WTC11 (cell line): ENCODE results near the gene CCDC157. TPM values are rescaled to one million over a fixed set of nuclear protein-coding genes. Genes with fewer than 3 reads are reported as not detected.

Experiments used
- ATAC-seq: fragments of 200-7000 bp; cut with Tn5 transposase; 2 replicates; pipeline ENCODE4 v1.10.0; 2021; ENCODE audit warnings: mild to moderate bottlenecking, moderate library complexity
- CTCF ChIA-PET: fragments of 300-600 bp; sonication (Branson Sonifier 250); formaldehyde crosslinking; loops from one replicate; lab custom pipeline; 2021; ENCODE audit warnings: antibody characterized with exemption; lab: Charles Lee
- POLR2A ChIA-PET: fragments of 350-600 bp; sonication (Branson Sonifier 250); formaldehyde crosslinking; loops from one replicate; lab custom pipeline; 2021; ENCODE audit warnings: antibody characterized with exemption; lab: Charles Lee
- DNase-seq: peaks from one replicate; pipeline ENCODE4 v3.0.0; 2021; ENCODE audit warnings: low spot score
- H3K27ac Mint-ChIP-seq: 2 replicates; pipeline ENCODE4 v1.8.0; 2021; ENCODE audit warnings: mixed read lengths
- H3K27me3 Mint-ChIP-seq: 2 replicates; pipeline ENCODE4 v1.8.0; 2021; ENCODE audit warnings: low read depth, mild to moderate bottlenecking, moderate library complexity, mixed read lengths
- H3K36me3 Mint-ChIP-seq: 2 replicates; pipeline ENCODE4 v1.8.0; 2021; ENCODE audit warnings: mixed read lengths
- H3K4me1 Mint-ChIP-seq: 2 replicates; pipeline ENCODE4 v1.8.0; 2022; ENCODE audit warnings: mixed read lengths
- H3K4me3 Mint-ChIP-seq: 2 replicates; pipeline ENCODE4 v1.8.0; 2021; ENCODE audit warnings: mild to moderate bottlenecking, moderate library complexity, mixed read lengths
- H3K9me3 Mint-ChIP-seq: 2 replicates; pipeline ENCODE4 v1.8.0; 2021; ENCODE audit warnings: mixed read lengths
- CBFB ChIP-seq: sonication (generic); formaldehyde crosslinking; IDR thresholded peaks from 2 replicates; pipeline ENCODE4 v1.8.1; 2022; ENCODE audit warnings: mild to moderate bottlenecking, low read depth, missing genetic modification reagents
- CREB1 ChIP-seq: sonication (generic); formaldehyde crosslinking; IDR thresholded peaks from 2 replicates; pipeline ENCODE4 v1.8.0; 2023; ENCODE audit warnings: mild to moderate bottlenecking, missing genetic modification reagents
- CREM ChIP-seq: sonication (generic); formaldehyde crosslinking; IDR thresholded peaks from 2 replicates; pipeline ENCODE4 v1.8.1; 2022; ENCODE audit warnings: mild to moderate bottlenecking, missing genetic modification reagents, moderate library complexity
- ETV6 ChIP-seq: sonication (generic); formaldehyde crosslinking; IDR thresholded peaks from 2 replicates; pipeline ENCODE4 v1.8.1; 2022; ENCODE audit warnings: mild to moderate bottlenecking, missing genetic modification reagents
- GABPB1 ChIP-seq: sonication (generic); formaldehyde crosslinking; IDR thresholded peaks from 2 replicates; pipeline ENCODE4 v1.8.1; 2023; ENCODE audit warnings: mild to moderate bottlenecking, missing genetic modification reagents
- GRHL2 ChIP-seq: fragments of 250-450 bp; sonication (Bioruptor Pico); IDR thresholded peaks from 2 replicates; pipeline ENCODE4 v1.8.0; 2022; ENCODE audit warnings: mild to moderate bottlenecking, moderate library complexity; ENCODE audit not compliant: insufficient replicate concordance, severe bottlenecking
- JAZF1 ChIP-seq: fragments of 250-450 bp; sonication (Bioruptor Pico); IDR thresholded peaks from 2 replicates; pipeline ENCODE4 v1.9.0; 2021; ENCODE audit warnings: moderate library complexity, mild to moderate bottlenecking, inconsistent platforms
- NFATC4 ChIP-seq: fragments of 250-450 bp; sonication (Bioruptor Pico); IDR thresholded peaks from 2 replicates; pipeline ENCODE4 v1.9.0; 2021; ENCODE audit warnings: mild to moderate bottlenecking
- OVOL2 ChIP-seq: fragments of 250-450 bp; sonication (Bioruptor Pico); IDR thresholded peaks from 2 replicates; pipeline ENCODE4 v1.9.0; 2021; ENCODE audit warnings: mild to moderate bottlenecking, borderline replicate concordance
- RELA ChIP-seq: sonication (generic); formaldehyde crosslinking; IDR thresholded peaks from 2 replicates; pipeline ENCODE4 v1.8.1; 2022; ENCODE audit warnings: missing genetic modification reagents, mild to moderate bottlenecking, borderline replicate concordance
- STAT6 ChIP-seq: sonication (generic); formaldehyde crosslinking; conservative IDR thresholded peaks from 2 replicates; pipeline ENCODE4 v1.8.1; 2023; ENCODE audit warnings: mild to moderate bottlenecking, low read depth, missing genetic modification reagents, moderate library complexity
- TP53 ChIP-seq: sonication (generic); formaldehyde crosslinking; IDR thresholded peaks from 2 replicates; pipeline ENCODE4 v1.8.1; 2023; ENCODE audit warnings: mild to moderate bottlenecking, missing genetic modification reagents
- ZBTB21 ChIP-seq: sonication (generic); formaldehyde crosslinking; IDR thresholded peaks from 2 replicates; pipeline ENCODE4 v1.8.1; 2023; ENCODE audit warnings: mild to moderate bottlenecking, missing genetic modification reagents, borderline replicate concordance
- ZNF121 ChIP-seq: sonication (generic); formaldehyde crosslinking; IDR thresholded peaks from 2 replicates; pipeline ENCODE4 v1.8.0; 2023; ENCODE audit warnings: missing genetic modification reagents
- ZNF219 ChIP-seq: sonication (generic); formaldehyde crosslinking; IDR thresholded peaks from 2 replicates; pipeline ENCODE4 v1.8.0; 2023; ENCODE audit warnings: missing genetic modification reagents, mild to moderate bottlenecking, borderline replicate concordance
- ZNF423 ChIP-seq: fragments of 250-450 bp; sonication (Bioruptor Pico); IDR thresholded peaks from 2 replicates; pipeline ENCODE4 v2.1.2; 2022; ENCODE audit warnings: mild to moderate bottlenecking, moderate library complexity
- total RNA-seq: library from RNA; stranded (reverse); gene quantifications from 3 replicates; pipeline ENCODE4 v1.2.3, GENCODE V29; 2021
- TF ChIP-seq, protein P1 (sequence below): fragments of 250-450 bp; sonication (Bioruptor Pico); IDR thresholded peaks from 2 replicates; pipeline ENCODE4 v1.9.0; 2021; ENCODE audit warnings: mild to moderate bottlenecking
- TF ChIP-seq, protein P2 (sequence below): sonication (generic); formaldehyde crosslinking; IDR thresholded peaks from 2 replicates; pipeline ENCODE4 v1.8.0; 2022; ENCODE audit warnings: mild to moderate bottlenecking, missing genetic modification reagents

CCDC157 gene
- total RNA-seq, 1 experiment from 2014 or later, result 6.5 TPM

DNA sequence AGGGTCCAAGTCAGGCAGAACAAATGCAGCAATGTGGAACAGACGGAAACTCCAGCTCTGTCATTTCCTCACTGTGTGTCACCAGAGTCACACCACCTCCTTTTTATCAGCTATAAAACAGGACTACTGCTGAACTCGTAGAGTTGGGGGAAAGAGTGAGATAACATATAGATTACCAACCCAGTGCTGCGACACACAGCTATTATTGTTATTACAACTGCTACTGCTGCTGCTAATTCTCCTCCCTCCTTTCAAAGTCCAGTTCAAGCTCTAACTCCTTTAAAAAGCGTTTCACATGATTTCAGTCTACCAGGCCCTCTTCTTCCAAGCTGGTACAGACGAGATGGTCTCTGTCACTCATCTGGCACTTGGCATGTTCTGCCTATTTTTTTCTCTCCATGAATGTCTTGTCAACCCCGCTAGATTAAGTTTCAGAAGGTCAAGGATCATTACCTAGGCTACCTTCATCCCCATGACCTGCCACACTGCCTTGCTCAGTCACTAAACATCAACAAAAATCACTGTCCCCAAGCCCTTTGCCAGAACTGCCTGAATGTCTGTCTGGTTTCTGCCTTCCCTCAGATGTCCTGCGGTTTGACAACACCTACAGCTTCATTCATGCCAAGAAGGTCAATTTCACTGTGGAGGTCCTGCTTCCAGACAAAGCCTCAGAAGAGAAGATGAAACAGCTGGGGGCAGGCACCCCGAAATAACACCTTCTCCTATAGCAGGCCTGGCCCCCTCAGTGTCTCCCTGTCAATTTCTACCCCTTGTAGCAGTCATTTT, 65.1 kb downstream of the CCDC157 start (continued):
- TF ChIP-seq, protein P1, sequence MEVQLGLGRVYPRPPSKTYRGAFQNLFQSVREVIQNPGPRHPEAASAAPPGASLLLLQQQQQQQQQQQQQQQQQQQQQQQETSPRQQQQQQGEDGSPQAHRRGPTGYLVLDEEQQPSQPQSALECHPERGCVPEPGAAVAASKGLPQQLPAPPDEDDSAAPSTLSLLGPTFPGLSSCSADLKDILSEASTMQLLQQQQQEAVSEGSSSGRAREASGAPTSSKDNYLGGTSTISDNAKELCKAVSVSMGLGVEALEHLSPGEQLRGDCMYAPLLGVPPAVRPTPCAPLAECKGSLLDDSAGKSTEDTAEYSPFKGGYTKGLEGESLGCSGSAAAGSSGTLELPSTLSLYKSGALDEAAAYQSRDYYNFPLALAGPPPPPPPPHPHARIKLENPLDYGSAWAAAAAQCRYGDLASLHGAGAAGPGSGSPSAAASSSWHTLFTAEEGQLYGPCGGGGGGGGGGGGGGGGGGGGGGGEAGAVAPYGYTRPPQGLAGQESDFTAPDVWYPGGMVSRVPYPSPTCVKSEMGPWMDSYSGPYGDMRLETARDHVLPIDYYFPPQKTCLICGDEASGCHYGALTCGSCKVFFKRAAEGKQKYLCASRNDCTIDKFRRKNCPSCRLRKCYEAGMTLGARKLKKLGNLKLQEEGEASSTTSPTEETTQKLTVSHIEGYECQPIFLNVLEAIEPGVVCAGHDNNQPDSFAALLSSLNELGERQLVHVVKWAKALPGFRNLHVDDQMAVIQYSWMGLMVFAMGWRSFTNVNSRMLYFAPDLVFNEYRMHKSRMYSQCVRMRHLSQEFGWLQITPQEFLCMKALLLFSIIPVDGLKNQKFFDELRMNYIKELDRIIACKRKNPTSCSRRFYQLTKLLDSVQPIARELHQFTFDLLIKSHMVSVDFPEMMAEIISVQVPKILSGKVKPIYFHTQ (CRISPR knock-in tag), result no peak
- no peak for TF ChIP-seq OVOL2 (CRISPR knock-in tag)

GRCh38 chr22:30422481-30423300, 65.9 kb downstream of the CCDC157 start:
- peak; percentile 1 for ATAC-seq
- DNase-seq, result peak; percentile 46
- H3K27me3 Mint-ChIP-seq, result no peaks in the 10 kb centered on the region; the same call in 1 of the 2 replicates
- H3K9me3 Mint-ChIP-seq, result no peaks in the 10 kb centered on the region
- TF ChIP-seq OVOL2 (CRISPR knock-in tag) (no peak), GRHL2 (CRISPR knock-in tag) (no peak), JAZF1 (no peak), ZBTB21 (CRISPR knock-in tag) (peak; percentile 1; the same call in 1 of the 2 replicates), ZNF423 (CRISPR knock-in tag) (peak; percentile 28; the same call in 1 of the 2 replicates), RELA (CRISPR knock-in tag) (no peak), ETV6 (CRISPR knock-in tag) (0 out of 2 replicates have a peak, but pooled peaks have one; percentile 28), CREM (CRISPR knock-in tag) (0 out of 2 replicates have a peak, but pooled peaks have one; percentile 3)
- TF ChIP-seq, protein P2, sequence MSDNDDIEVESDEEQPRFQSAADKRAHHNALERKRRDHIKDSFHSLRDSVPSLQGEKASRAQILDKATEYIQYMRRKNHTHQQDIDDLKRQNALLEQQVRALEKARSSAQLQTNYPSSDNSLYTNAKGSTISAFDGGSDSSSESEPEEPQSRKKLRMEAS (CRISPR knock-in tag), result no peak
- H3K27ac Mint-ChIP-seq, result peak overlapping the region; percentile 87
- peaks cover 34% of the 10 kb centered on the region for H3K36me3 Mint-ChIP-seq
- ChIA-PET CTCF (interaction anchor here (0.6 to 6.3 kb wide), 14 partner anchors 10 to 1119 kb away, joined by 3 to 149 read pairs (median 6); partner anchors contain the start of genes CASTOR1, RNF215, SEC14L2 and TBC1D10A), POLR2A (interaction anchor here (0.8 to 3.2 kb wide), 7 partner anchors 10 to 135 kb away, joined by 3 to 35 read pairs (median 7); partner anchors contain the start of genes CCDC157, RNF215, SEC14L2 and SF3A1)
- H3K4me3 Mint-ChIP-seq, result peak overlapping the region; percentile 83
- peaks cover 32% of the 10 kb centered on the region for H3K4me1 Mint-ChIP-seq

- POLR2A ChIA-PET, result interaction anchor here (0.6 to 3.2 kb wide), 11 partner anchors 10 to 336 kb away, joined by 3 to 35 read pairs (median 6); partner anchors contain the start of genes CCDC157, RNF215, SEC14L2 and SF3A1
- H3K27ac Mint-ChIP-seq, result peak overlapping the region; percentile 99
- H3K27me3 Mint-ChIP-seq, result no peaks in the 10 kb centered on the region; the same call in 1 of the 2 replicates
- peaks cover 33% of the 10 kb centered on the region for H3K36me3 Mint-ChIP-seq
- DNase-seq, result peak; percentile 76
- H3K4me1 Mint-ChIP-seq, result peaks cover 32% of the 10 kb centered on the region
- peak; percentile 33 for ATAC-seq
- H3K4me3 Mint-ChIP-seq, result peak overlapping the region; percentile 83
- CTCF ChIA-PET, result interaction anchor here (0.7 to 6.3 kb wide), 22 partner anchors 10 to 332 kb away, joined by 3 to 149 read pairs (median 4); partner anchors contain the start of genes CASTOR1, CCDC157, RNF215 and SEC14L2
- H3K9me3 Mint-ChIP-seq, result no peaks in the 10 kb centered on the region
- 0 out of 2 replicates have a peak, but pooled peaks have one; percentile 31 for TF ChIP-seq CREB1 (CRISPR knock-in tag)
- TF ChIP-seq NFATC4 (CRISPR knock-in tag), result no peak
- peak; percentile 94 for TF ChIP-seq ZNF121 (CRISPR knock-in tag)
- TF ChIP-seq STAT6 (CRISPR knock-in tag), result no peak
- TF ChIP-seq CBFB (CRISPR knock-in tag), result 0 out of 2 replicates have a peak, but pooled peaks have one; percentile 22
- TF ChIP-seq, protein P1 (CRISPR knock-in tag), result no peak
- TF ChIP-seq ZNF219, result no peak
- TF ChIP-seq, protein P2 (CRISPR knock-in tag), result peak; percentile 69; the same call in 1 of the 2 replicates
- peak; percentile 41; the same call in 1 of the 2 replicates for TF ChIP-seq GABPB1 (CRISPR knock-in tag)
- TF ChIP-seq CREM (CRISPR knock-in tag), result 0 out of 2 replicates have a peak, but pooled peaks have one; percentile 13
- 0 out of 2 replicates have a peak, but pooled peaks have one; percentile 51 for TF ChIP-seq TP53 (CRISPR knock-in tag)
These were observed 66.6 kb downstream of the CCDC157 start for GRCh38 chr22:30423301-30423958.
